ENCODE data around the gene ERGIC1. TPM values are rescaled to one million over a fixed set of nuclear protein-coding genes. Genes with fewer than 3 reads are reported as not detected.

ERGIC1 gene
- total and polyA plus RNA-seq, 9 donors: 41.7 to 147 (median 92.3) TPM

DNA sequence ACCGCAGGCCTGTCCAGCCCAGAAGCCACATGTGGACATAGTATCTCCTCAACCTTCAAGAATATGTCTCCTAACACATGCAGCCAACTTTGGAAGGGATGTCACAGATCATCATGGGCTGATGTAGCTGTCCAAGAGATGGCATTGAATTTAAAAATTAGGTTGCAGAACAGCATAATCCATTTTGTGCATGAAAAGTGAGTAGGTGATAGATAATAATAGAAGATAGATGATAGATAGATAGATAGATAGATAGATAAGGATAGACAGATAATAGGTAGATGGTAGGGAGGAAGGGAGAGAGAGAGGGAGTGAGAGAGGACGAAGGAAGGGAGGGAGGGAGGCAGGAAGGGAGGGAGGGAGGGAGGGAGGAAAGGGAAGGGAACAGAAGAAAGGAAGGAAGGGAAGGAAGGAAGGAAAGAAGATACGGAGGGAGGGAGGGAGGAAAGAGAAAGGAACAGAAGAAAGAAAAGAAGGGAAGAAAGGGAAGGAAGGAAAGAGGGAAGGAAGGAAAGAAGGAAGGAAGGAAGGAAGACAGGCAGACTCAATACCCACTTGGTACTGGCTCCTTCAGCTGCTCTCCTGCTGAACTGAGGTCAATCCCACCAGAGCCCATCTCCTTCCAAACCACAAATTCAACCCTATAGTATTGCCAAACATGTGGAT, 28.9 kb upstream of the ERGIC1 start:
- TF ChIP-seq EP300 (IDR thresholded peaks at IDR 0.05): no peak
- no peak for TF ChIP-seq CTCF (IDR thresholded peaks at IDR 0.05)
- TF ChIP-seq POLR2A (IDR thresholded peaks at IDR 0.05): no peak
- intact Hi-C loops (cut with DNase I): no loop called here
- no peaks in the 10 kb centered on the region for H3K27me3 ChIP-seq
- peaks cover 0 to 3% of the 10 kb centered on the region in 2 donors for H3K9me3 ChIP-seq
- no peaks in the 10 kb centered on the region for H3K4me1 ChIP-seq (ENCODE audit: insufficient read depth)
- no peak overlapping the region for H3K4me3 ChIP-seq
- no peak overlapping the region for H3K27ac ChIP-seq
- DNase-seq: no peak
- H3K36me3 ChIP-seq: no peaks in the 10 kb centered on the region
- 77 to 84% (median 78%) methylated on average over 3 of the region's 3 CpGs for WGBS, 3 donors

DNA sequence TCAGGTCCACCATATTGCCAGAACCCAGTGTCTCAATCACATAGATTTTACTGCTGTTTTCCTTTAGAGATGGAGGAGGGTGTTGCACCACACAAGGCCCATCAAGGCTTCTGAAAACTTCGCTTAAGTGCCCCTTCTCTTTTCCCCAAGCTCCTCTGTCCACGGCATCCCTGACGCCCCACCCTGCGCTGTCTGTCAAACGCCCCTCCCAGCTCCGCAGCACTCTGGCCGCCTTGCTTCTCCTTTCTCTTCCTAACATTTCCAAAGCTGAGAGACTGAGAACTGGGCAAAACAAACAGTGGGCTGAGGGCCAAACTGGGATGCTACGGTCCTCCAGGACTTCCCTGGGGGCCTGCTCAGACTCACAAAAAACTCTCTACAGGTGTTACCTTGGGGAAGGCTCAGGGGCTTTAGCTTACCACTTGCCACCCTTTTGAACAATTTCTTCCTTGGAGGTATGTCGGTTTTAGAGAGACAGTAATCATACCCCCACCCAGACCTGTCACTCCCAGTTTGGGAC, 28.3 kb upstream of the ERGIC1 start:
- 88 to 92% (median 88%) methylated on average over 9 of the region's 9 CpGs for WGBS, 3 donors
- Histone ChIP-seq H3K27me3 (no peaks in the 10 kb centered on the region), H3K4me1 (ENCODE audit: insufficient read depth) (no peaks in the 10 kb centered on the region), H3K4me3 (no peak overlapping the region), H3K27ac (no peak overlapping the region), H3K36me3 (no peaks in the 10 kb centered on the region), H3K9me3 (peaks cover 0 to 3% of the 10 kb centered on the region in 2 donors)
- TF ChIP-seq POLR2A (IDR thresholded peaks at IDR 0.05): no peak
- no peak for TF ChIP-seq CTCF (IDR thresholded peaks at IDR 0.05)
- no peak for TF ChIP-seq EP300 (IDR thresholded peaks at IDR 0.05)
- no peak for DNase-seq
- intact Hi-C loops (cut with DNase I): no loop called here

- no peak for TF ChIP-seq CTCF (IDR thresholded peaks at IDR 0.05)
- WGBS, 3 donors: 67 to 70% (median 68%) methylated on average over 24 of the region's 24 CpGs
Observed at GRCh38 chr5:172806897-172807672, 27.0 kb upstream of the ERGIC1 start.

GRCh38 chr5:172807766-172808311, 26.2 kb upstream of the ERGIC1 start:
- H3K36me3 ChIP-seq: no peaks in the 10 kb centered on the region
- H3K9me3 ChIP-seq: peaks cover 0 to 3% of the 10 kb centered on the region in 2 donors
- H3K27ac ChIP-seq: no peak overlapping the region
- no peak for DNase-seq
- WGBS, 3 donors: 93 to 96% (median 95%) methylated on average over 11 of the region's 11 CpGs
- H3K27me3 ChIP-seq: no peaks in the 10 kb centered on the region
- intact Hi-C loops (cut with DNase I): no loop called here
- no peaks in the 10 kb centered on the region for H3K4me1 ChIP-seq (ENCODE audit: insufficient read depth)
- TF ChIP-seq POLR2A (IDR thresholded peaks at IDR 0.05): no peak
- TF ChIP-seq EP300 (IDR thresholded peaks at IDR 0.05): no peak
- TF ChIP-seq CTCF (IDR thresholded peaks at IDR 0.05): no peak
- no peak overlapping the region for H3K4me3 ChIP-seq

More at GRCh38 chr5:172806897-172807672, 27.0 kb upstream of the ERGIC1 start:
- Histone ChIP-seq H3K27me3 (no peaks in the 10 kb centered on the region), H3K4me1 (ENCODE audit: insufficient read depth) (no peaks in the 10 kb centered on the region), H3K9me3 (peaks cover 0 to 3% of the 10 kb centered on the region in 2 donors), H3K27ac (no peak overlapping the region), H3K4me3 (peak overlapping the region; percentile 14), H3K36me3 (no peaks in the 10 kb centered on the region)
- DNase-seq: peak; percentile 48 to 77 (median 70)
- intact Hi-C loops (cut with DNase I): no loop called here

All from ovary (tissue), 9 donors.